Stimulated activated CD8-positive, alpha-beta memory T cell treated with anti-CD3 and anti-CD28 coated beads, Interleukin-12 subunit alpha, Interleukin-12 subunit beta, amount 100 ng/mL, for 4 hours (primary cell): Measurements from ENCODE around the gene RCOR3.
A peak's percentile ranks its signal among the peaks of the same experiment; 100 is the strongest.
"Not testable (repeated sequence)": the region's sequence is repeated elsewhere in the genome, so short reads cannot be mapped to it uniquely, and the experiment has no call there.

ENCODE experiments used
- DNase-seq: peaks from one replicate; pipeline ENCODE4 v3.0.0-alpha.2; 2020; ENCODE audit warnings: low read depth

RCOR3 gene

DNA sequence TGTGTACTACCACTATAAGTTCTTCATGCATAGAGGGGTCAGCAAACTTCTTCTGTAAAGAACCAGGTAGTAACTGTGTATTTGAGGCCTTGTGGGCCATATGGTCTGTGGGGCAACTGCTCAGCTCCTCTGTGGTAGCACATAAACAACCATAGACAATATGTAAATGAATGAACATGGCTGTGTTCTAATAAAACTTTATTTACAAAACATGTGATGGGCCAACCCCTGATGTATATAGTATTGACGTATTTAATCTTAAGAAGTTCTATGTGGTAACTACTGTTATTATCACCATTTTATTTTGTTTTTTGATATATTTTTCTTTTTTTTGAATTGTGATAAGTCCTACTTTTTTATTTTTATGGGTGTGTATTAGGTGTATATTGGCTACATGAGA, 82.8 kb downstream of the RCOR3 start:
- DNase-seq: no peak

DNA sequence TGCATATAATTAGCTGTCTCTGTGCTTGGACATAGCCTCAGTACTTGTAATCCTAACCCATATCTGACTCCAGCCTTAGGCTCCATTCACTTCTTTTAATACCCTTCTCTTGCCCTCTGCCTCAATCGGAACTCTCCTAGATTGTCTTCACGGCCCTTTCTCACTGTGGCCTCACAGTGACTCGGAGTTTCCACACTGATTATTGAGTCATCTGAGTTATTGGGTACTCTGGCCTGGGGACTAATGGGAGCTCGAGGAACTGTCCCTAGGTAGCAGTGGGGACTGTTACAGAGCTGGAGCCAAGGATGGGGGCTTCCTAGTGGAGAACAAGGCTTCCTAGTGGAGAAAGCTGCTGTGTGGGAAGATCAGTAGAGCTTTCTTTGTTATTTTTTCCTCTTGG, 84.4 kb downstream of the RCOR3 start:
- DNase-seq: no peak

DNA sequence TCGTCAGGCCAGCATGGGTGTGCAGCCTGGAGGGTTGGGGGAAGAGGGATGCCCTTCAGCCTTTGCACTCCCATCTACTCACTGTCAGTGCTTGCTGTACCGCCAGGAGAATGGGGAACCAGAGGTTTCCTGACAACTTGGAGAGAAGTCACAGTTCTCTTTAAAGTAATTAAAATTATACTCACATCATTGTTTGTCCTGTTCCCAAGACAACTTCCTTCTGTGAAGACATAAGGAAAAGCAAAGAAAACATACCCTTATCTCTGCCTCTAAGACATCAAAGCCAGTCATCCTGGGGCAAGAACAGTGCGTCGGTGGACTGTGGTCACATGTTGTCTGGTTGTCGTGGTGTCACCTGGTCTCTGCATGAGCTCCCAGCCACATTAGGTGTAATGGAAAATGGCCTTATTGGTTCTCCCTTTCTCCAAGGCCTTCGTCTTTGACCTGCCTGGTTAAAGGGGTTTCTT, 85.0 kb downstream of the RCOR3 start:
- no peak for DNase-seq

DNA sequence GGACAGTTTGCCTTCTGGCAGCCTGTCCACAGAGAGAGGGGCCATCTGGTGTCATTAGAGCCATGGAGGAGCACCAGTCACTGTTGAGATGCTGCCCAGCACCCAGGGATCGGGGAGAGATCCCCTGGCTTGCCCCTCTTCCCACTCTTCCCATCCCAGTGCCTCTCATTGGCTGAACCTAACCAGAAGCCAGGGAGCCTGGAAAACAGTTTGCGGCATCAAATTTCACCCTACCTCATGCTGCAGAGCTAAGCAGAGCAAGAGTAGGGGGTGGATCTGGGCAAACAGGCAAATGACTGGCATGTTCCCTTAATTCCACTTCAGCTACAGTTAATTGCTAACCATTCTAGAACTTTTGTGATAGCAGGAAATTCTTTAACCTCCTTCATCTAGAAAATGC, 86.6 kb downstream of the RCOR3 start:
- no peak for DNase-seq

DNA sequence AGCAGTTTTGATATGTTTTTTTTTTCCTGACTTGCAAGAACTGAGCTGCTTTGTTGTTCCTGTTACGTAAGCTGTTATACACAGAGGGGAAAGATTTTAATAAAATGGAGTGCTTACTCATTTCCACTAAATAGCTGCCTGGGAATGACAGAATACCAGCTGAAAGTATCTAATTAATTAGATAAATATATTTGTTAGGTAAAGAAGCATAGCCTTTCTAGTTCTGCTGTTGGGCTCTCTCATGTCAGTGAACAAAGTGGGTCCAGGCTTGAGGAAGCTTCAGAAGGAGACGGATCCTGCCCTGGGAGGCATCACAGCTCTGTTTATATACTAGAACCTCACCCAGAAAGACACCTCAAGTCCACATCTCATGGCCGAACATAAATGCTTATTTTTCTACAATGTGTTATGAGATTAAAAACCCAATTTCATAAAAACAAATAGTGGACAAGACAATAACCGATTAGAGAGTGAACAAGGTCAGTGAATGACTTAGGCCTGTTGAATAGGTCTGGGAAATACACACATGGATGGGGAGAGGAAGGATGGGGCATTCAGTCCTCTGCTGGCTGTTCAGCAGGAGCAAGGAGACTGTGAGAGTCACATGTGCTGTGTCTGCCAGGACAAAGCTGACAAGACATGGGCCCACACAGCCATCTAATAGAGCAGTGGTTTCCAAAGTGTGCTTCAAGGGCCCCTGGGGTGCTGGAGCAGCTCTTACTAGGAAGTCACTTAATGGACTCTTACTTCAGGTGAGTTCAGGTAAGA, 88.1 kb downstream of the RCOR3 start:
- DNase-seq: no peak

DNA sequence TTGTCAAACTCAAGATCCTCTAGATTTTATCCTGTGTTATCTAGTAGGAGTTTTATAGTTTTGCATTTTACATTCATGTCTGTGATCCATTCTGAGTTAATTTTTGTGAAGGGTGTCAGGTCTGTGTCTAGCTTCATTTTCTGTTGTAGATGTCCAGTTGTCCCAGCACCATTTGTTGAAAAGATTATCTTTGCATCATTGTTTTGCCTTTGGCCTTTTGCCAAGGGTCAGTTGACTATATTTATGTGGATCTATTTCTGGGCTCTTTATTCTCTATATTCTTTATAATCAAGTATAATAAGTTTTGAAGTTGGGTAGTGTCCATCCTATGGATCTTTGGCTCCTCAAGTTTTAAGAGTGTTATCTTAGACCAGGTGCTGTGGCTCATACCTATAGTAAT, 89.4 kb downstream of the RCOR3 start:
- no peak for DNase-seq

DNA sequence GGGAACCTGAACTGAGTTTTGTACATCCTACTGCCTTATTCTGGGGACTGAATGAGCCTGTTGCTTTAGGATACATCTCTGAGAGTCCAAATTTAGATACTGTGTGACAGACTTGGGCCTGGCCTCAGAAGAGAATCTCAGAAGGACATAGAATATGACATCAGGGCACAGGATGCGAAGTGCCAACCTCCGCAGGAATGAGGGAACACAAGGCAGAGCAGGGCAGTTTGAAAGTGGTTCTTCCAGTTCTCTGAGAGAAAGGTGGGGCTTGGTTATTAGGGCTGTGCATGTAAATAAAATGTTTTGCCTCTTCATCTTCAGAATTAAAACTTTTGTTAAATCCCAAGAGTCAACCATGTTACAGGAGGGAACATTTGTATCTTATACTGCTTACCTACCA, 90.6 kb downstream of the RCOR3 start:
- no peak for DNase-seq

DNA sequence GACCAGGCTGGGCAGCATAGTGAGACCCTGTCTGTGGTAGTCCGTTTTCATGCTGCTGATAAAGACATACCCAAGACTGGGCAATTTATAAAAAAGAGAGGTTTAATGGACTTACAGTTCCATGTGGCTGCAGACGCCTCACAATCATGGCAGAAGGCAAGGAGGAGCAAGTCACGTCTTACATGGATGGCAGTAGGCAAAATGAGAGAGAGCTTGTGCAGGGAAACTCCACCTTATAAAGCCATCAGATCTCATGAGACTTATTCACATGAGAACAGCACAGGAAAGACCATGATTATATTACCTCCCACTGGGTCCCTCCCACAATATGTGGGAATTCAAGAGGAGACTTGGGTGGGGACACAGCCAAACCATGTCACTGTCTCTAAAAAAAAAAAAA, 92.9 kb downstream of the RCOR3 start:
- DNase-seq: not testable (repeated sequence)

DNA sequence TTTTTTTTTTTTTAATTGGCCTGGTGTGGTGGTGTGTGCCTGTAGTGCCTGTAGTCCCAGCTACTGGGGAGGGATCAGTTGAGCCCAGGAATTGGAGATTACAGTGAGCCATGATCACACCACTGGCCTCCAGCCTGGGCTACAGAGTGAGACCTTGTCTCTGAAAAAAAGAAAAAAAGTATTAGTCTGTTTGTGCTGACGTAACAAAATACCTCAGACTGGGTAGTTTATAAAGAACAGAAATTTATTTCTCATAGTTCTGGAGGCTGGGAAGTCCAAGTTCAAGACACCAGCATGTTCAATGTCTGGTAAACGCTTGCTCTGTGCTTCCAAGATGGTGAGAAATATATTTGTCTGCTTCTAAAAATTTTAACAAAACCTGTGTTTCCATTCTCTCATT, 93.3 kb downstream of the RCOR3 start:
- DNase-seq: no peak

DNA sequence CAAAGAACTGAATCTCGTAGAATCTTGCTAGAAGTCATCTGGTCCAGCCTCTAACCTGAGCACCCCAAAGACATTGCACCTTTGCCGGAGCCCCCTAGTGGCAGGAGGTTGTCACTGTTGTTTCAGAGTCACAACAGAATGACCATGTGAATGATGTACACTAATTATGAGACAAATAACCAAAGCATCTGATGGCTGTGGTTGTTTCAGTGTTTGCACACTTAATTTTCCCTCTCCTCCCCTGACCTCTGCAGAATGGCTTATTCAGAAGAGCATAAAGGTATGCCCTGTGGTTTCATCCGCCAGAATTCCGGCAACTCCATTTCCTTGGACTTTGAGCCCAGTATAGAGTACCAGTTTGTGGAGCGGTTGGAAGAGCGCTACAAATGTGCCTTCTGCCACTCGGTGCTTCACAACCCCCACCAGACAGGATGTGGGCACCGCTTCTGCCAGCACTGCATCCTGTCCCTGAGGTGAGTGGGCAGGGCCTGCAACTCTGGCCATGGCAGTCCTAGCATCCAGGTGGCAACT, 93.9 kb downstream of the RCOR3 start:
- peak; percentile 26 for DNase-seq

DNA sequence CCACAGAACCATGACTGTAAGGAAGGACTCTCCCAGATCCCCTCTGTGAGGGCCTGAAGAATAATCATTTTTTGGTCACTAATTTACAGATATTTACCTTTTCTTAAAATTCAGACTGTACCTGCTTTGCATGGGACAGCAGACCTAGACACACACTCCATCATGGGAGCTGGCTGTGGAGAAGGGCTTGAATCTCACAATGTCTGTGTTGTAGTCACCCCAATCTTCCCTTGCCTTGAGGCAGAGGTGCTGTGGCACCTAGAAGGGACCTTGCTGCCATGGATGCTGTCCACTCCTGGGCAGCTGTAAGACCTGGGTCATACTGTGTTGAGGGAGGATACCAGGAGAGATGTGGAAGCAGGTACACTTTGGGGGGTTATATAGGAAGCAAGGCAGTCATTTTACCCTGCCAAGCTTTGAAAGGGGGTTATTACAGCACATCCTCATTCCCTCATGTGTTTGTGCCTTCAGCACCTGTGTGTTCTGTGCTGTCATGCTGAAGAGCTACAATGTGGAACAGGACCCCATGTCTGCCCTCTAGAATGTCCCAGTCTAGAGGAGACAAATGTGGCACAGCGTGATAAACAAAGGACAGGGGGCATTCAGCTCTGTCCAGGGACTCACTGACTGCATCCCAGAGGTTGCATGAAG, 94.5 kb downstream of the RCOR3 start:
- DNase-seq: no peak

DNA sequence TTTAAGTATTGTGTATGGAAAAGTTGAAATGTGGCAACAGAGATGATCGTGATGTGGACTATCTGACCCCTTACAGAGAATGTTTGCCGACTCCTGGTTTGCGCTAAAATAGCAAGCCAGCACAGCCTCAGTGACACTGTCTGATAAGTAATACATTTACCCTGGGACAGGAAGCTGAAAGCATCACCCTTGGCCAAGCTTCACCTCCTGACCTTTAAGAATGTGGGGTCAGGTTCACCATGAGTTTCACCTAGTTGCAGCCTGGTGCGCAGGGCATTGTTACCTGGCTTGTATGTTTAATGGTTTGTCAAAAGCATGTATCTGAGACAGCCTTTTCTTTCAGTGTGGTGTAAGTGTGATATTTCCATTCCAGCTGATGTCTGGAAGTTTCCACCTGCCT, 96.7 kb downstream of the RCOR3 start:
- DNase-seq: no peak

DNA sequence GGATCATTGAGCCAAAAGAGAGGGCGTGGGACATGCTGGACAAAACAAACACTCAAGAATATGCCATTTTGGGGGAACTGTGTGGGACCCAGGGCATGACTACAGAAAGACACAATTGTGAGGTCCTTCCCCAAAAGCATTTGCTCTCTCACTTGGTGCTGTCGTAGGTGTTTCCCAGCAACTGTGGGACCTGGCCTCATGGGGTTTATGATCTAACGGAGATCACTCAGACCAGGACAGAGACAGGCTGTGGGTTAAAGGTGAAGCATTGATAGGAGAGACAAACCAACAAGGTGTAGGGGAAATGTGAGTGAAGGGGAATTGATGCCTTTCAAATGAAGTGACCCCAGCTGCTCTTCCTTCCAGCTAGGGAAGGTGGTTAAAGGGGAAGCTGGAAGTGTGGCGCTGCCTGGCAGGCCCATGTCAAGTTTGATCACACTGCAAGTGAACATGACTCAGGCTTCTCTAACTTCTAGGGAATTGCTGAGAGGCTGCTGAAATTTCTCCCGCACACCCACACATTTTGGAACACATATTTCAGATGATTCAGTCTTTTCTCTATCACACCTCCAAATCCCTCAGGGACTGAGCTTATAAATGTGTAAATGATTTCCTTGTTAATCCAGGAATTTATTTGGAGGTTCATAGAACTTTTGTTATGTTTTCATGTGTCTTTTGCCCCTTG, 97.7 kb downstream of the RCOR3 start:
- DNase-seq: no peak

DNA sequence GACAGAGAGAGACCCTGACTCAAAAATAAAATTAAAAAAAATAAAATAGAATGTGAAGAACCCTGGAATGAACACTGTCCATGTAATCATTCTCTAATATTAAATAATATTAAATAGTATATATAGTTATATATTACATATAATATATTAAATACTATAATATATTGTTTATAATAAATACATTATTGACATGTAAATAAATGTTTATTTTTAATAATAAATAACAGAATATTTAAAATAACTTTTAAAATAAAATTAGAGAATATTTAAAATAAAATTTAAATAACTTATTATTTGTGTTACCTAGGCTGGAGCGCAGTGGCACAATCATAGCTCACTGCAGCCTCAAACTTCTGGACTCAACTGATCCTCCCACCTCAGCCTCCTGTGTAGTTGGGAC, 99.5 kb downstream of the RCOR3 start:
- no peak for DNase-seq

DNA sequence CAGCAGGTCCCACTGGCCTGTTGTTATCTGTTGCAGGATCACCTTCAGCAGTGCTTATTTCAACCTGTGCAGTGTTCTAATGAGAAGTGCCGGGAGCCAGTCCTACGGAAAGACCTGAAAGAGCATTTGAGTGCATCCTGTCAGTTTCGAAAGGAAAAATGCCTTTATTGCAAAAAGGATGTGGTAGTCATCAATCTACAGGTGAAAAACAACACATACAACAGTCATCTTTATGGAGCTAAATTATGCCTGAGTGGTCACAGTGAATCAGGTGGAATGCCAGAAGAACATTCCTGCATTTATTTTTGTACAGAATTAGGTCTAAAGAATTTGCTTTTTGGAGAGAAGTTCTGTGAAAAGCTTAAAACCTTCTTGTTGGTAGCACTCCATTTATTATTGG, 100.7 kb downstream of the RCOR3 start:
- DNase-seq: no peak

DNA sequence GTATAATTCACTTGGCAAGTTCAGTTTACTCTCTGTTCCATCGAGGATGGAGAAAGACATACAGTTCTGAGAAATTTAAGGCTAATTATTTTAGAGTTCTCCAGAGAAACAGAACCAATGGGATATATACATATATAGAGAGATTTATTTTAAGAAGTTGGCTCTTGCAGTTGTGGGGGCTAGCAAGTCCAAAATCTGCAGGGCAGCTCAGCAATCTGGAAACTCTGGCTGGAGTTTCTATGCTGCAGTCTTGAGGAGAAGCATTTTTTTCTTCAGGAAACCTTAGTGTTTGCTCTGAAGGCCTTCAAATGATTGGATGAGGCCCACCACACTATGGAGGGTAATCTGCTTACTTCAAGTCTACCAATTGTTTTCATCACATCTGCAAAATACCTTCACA, 102.0 kb downstream of the RCOR3 start:
- DNase-seq: no peak
